ENCODE results near the gene USP49. TPM values are rescaled to one million over a fixed set of nuclear protein-coding genes. Genes with fewer than 3 reads are reported as not detected.

Gene USP49
- total RNA-seq, 1 donor from 2014 or later = 7.3 TPM

Other genes starting within 250 kb of the USP49 start
- 7.8 and 9.7 TPM in 2 replicates for gene TFEB, start 159.8 kb downstream of the USP49 start, total RNA-seq
- not detected in 2 replicates for gene PGC, start 148.0 kb downstream of the USP49 start, total RNA-seq
- gene FRS3, start 115.5 kb downstream of the USP49 start, total RNA-seq = 3.8 and 6.1 TPM in 2 replicates
- gene PRICKLE4, start 114.6 kb downstream of the USP49 start, total RNA-seq = not detected in 2 replicates
- 209 and 212 TPM in 2 replicates for gene TOMM6, start 107.7 kb downstream of the USP49 start, total RNA-seq
- 19.4 and 24.1 TPM in 2 replicates for gene MED20, start 25.8 kb upstream of the USP49 start, total RNA-seq
- gene BYSL, start 26.1 kb upstream of the USP49 start, total RNA-seq = 38.5 and 39.5 TPM in 2 replicates
- 462 and 476 TPM in 2 replicates for gene CCND3, start 46.4 kb upstream of the USP49 start, total RNA-seq
- 42.6 and 47.5 TPM in 2 replicates for gene TAF8, start 155.1 kb upstream of the USP49 start, total RNA-seq
- 0.05 TPM in 2 replicates for gene C6orf132, start 247.2 kb upstream of the USP49 start, total RNA-seq